A549 (cell line): Measurements from ENCODE around the gene EMD. TPM values are rescaled to one million over a fixed set of nuclear protein-coding genes. Genes with fewer than 3 reads are reported as not detected.

Experiments
- ATOH8 ChIP-seq: fragments of 250-450 bp; sonication (Bioruptor Pico); IDR thresholded peaks from 2 replicates; pipeline ENCODE4 v1.5.0; 2020; ENCODE audit warnings: low read depth, mild to moderate bottlenecking, moderate library complexity
- CEBPB ChIP-seq, 2 experiments: fragments of >200 bp in 1 of 2; sonication (Bioruptor Twin) in 1 of 2; formaldehyde crosslinking in 1 of 2; IDR thresholded peaks; 2 replicates each; pipeline ENCODE4 v1.6.1; 2012 to 2016
- CTCF ChIP-seq: fragments of >200 bp; sonication (Bioruptor Twin); formaldehyde crosslinking; IDR thresholded peaks from 3 replicates; pipeline ENCODE4 v1.5.1; 2016
- E2F6 ChIP-seq: IDR thresholded peaks from 2 replicates; pipeline ENCODE4 v1.6.1; 2012; ENCODE audit warnings: low read depth, borderline replicate concordance
- EHMT2 ChIP-seq: fragments of 200-600 bp; sonication (generic); IDR thresholded peaks from 2 replicates; pipeline ENCODE4 v1.6.1; 2016; ENCODE audit warnings: antibody characterized with exemption, low read depth, mild to moderate bottlenecking, moderate library complexity
- FOSL2 ChIP-seq, 2 experiments: fragments of 450-650 bp in 1 of 2; fragments of >200 bp in 1 of 2; sonication (Bioruptor Twin) in 1 of 2; formaldehyde crosslinking; IDR thresholded peaks; 2 replicates each; pipeline versions ENCODE4 v1.5.0 to v1.6.1; 2016 to 2020; ENCODE audit warnings: mild to moderate bottlenecking in 1 of 2, moderate library complexity in 1 of 2
- GATA3 ChIP-seq: IDR thresholded peaks from 2 replicates; pipeline ENCODE4 v1.6.1; 2012; ENCODE audit warnings: borderline replicate concordance
- HOXA7 ChIP-seq: fragments of 250-450 bp; sonication (Bioruptor Pico); IDR thresholded peaks from 2 replicates; pipeline ENCODE4 v1.5.0; 2020; ENCODE audit warnings: mild to moderate bottlenecking, moderate library complexity
- HOXB5 ChIP-seq: fragments of 250-450 bp; sonication (Bioruptor Pico); IDR thresholded peaks from 2 replicates; pipeline ENCODE4 v1.5.0; 2020; ENCODE audit warnings: mild to moderate bottlenecking, moderate library complexity
- JUN ChIP-seq, 2 experiments: fragments of >200 bp; sonication (Bioruptor Twin); formaldehyde crosslinking; IDR thresholded peaks; 2 replicates in 1 of 2; 3 replicates in 1 of 2; pipeline ENCODE4 v1.6.1; 2016 to 2017
- KDM1A ChIP-seq: fragments of 200-600 bp; sonication (generic); IDR thresholded peaks from 2 replicates; pipeline ENCODE4 v1.6.1; 2016; ENCODE audit warnings: low read depth, mild to moderate bottlenecking
- NPAS2 ChIP-seq: fragments of 250-450 bp; sonication (Bioruptor Pico); IDR thresholded peaks from 2 replicates; pipeline ENCODE4 v1.8.0; 2022; ENCODE audit warnings: mild to moderate bottlenecking, moderate library complexity, borderline replicate concordance
- NR3C1 ChIP-seq: fragments of >200 bp; sonication (Bioruptor Twin); formaldehyde crosslinking; IDR thresholded peaks from 3 replicates; pipeline ENCODE4 v1.6.1; 2017
- POLR2A ChIP-seq: IDR thresholded peaks from 2 replicates; pipeline ENCODE4 v1.6.1; 2012; ENCODE audit warnings: mild to moderate bottlenecking, low read length
- RARB ChIP-seq: fragments of 250-450 bp; sonication (Bioruptor Pico); IDR thresholded peaks from 2 replicates; pipeline ENCODE4 v1.8.0; 2021; ENCODE audit warnings: mild to moderate bottlenecking, moderate library complexity
- REST ChIP-seq: fragments of 200-600 bp; sonication (generic); IDR thresholded peaks from 2 replicates; pipeline ENCODE4 v1.6.1; 2016; ENCODE audit warnings: antibody characterized with exemption, mild to moderate bottlenecking, moderate library complexity
- TP53 ChIP-seq: fragments of 250-450 bp; sonication (Bioruptor Pico); IDR thresholded peaks from 2 replicates; pipeline ENCODE4 v1.5.0; 2021; ENCODE audit warnings: mild to moderate bottlenecking, moderate library complexity
- USF2 ChIP-seq: fragments of 450-650 bp; IDR thresholded peaks from 2 replicates; pipeline ENCODE4 v1.6.1; 2014; ENCODE audit warnings: antibody characterized with exemption
- ZFP36 ChIP-seq: fragments of 450-650 bp; IDR thresholded peaks from 2 replicates; pipeline ENCODE4 v1.6.1; 2014; ENCODE audit warnings: borderline replicate concordance; ENCODE audit not compliant: partially characterized antibody
- ZNF302 ChIP-seq: fragments of 250-450 bp; sonication (Bioruptor Pico); IDR thresholded peaks from 2 replicates; pipeline ENCODE4 v1.9.0; 2021; ENCODE audit warnings: inconsistent platforms, mild to moderate bottlenecking, moderate library complexity
- polyA plus RNA-seq, 4 experiments: library from polyadenylated mRNA; depleted of rRNA in 3 of 4; stranded (reverse); fragments of >200 nt; fragmentation: RNase III in 1 of 4; extraction: RNeasy Plus Mini Kit Qiagen cat#74134 plus additional on column Dnase treatment in 1 of 4; gene quantifications; 2 replicates in 3 of 4; 3 replicates in 1 of 4; pipeline ENCODE4 v1.2.3, GENCODE V29; 2011 to 2017

The EMD gene
- polyA plus RNA-seq, 2 of the 4 experiments (the other 2 are of a cell fraction): 34.6 to 126 TPM

GRCh38 chrX:154397888-154398667 lies 19.0 kb downstream of the EMD start, which contains the start of gene RPL10 (continued):
- TF ChIP-seq E2F6: peak; percentile 86; the same call in 1 of the 2 replicates
- TF ChIP-seq USF2: peak; percentile 59
- peak; percentile 97 to 99 for TF ChIP-seq JUN (IDR thresholded peaks at IDR 0.05)
- TF ChIP-seq NPAS2 (CRISPR knock-in tag): no peak
- no peak for TF ChIP-seq FOSL2 (IDR thresholded peaks at IDR 0.05)
- TF ChIP-seq FOSL2 (CRISPR knock-in tag; IDR thresholded peaks at IDR 0.05): 0 out of 2 replicates have a peak, but pooled peaks have one; percentile 14
- TF ChIP-seq GATA3: no peak
- TF ChIP-seq ZFP36: no peak
- TF ChIP-seq KDM1A: no peak
- TF ChIP-seq POLR2A: peak; percentile 99
- peak; percentile 60 for TF ChIP-seq REST
- TF ChIP-seq TP53 (CRISPR knock-in tag): peak; percentile 27; the same call in 1 of the 2 replicates
- TF ChIP-seq HOXB5 (CRISPR knock-in tag): peak; percentile 82
- TF ChIP-seq CEBPB (IDR thresholded peaks at IDR 0.05): no peak
- TF ChIP-seq HOXA7: peak; percentile 75; the same call in 1 of the 2 replicates
- no peak for TF ChIP-seq CTCF
- TF ChIP-seq ATOH8 (CRISPR knock-in tag): peak; percentile 77; the same call in 1 of the 2 replicates
- TF ChIP-seq RARB (CRISPR knock-in tag): no peak
- no peak for TF ChIP-seq EHMT2
- TF ChIP-seq ZNF302 (CRISPR knock-in tag): no peak
- TF ChIP-seq NR3C1: no peak
